ENCODE results near the gene RPS24. TPM values are rescaled to one million over a fixed set of nuclear protein-coding genes. Genes with fewer than 3 reads are reported as not detected.
A peak's percentile ranks its signal among the peaks of the same experiment; 100 is the strongest.

The RPS24 gene
- total RNA-seq, 5 donors from 2014 or later (not counting 1 experiment from before 2014, with no cell fraction given), result 1,070 to 1,783 (median 1,384) TPM

GRCh38 chr10:78045237-78045636 lies 11.6 kb downstream of the RPS24 start:
- POLR2A ChIA-PET, result no interaction called here

DNA sequence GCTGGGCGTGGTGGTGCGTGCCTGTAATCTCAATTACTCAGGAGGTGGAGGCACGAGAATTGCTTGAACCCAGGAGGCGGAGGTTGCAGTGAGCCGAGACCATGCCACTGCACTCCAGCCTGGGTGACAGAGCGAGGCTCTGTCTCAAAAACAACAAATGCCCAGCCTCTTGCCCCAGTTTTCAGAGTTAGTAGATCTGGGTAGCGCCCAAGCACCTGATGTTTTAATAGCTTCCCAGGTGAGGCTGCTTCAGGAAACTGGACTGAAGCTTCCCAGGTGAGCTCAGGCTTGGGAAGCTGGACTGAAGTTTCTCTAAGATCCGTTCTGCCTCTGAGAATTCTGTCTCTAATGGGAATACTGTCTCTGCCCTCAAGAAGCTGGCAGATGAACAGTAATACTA lies 12.2 kb downstream of the RPS24 start:
- POLR2A ChIA-PET, result interaction anchor here (0.5 to 0.6 kb wide), 3 partner anchors 9 to 16 kb away, joined by 3 to 5 read pairs (median 3); partner anchors contain the start of gene RPS24 (in 1 of the 2)

More at GRCh38 chr10:78045237-78045636, 11.6 kb downstream of the RPS24 start:
- H3K4me3 ChIP-seq (ENCODE audit: control insufficient read depth in 1 of 2, extremely low read depth in 1 of 2, low read length in 1 of 2), result no peak overlapping the region
- Mint-ChIP-seq H3K27me3 (no peaks in the 10 kb centered on the region), H3K4me3 (no peak overlapping the region), H3K27ac (no peak overlapping the region), H3K9me3 (no peaks in the 10 kb centered on the region), H3K36me3 (peaks cover 24% of the 10 kb centered on the region), H3K4me1 (peaks cover 25 to 37% (median 28%) of the 10 kb centered on the region in 3 donors)
- no peak overlapping the region for H3K27ac ChIP-seq (ENCODE audit: low read length)
- H3K36me3 ChIP-seq (ENCODE audit: control insufficient read depth in 2 of 2, extremely low read depth in 1 of 2, insufficient read depth in 1 of 2, low read length in 1 of 2), result peaks cover 0 to 24% of the 10 kb centered on the region in 2 donors
- WGBS (ENCODE audit: insufficient coverage), result 82% methylated on average over 7 of the region's 10 CpGs
- peaks cover 0 to 13% of the 10 kb centered on the region in 2 experiments for H3K4me1 ChIP-seq (ENCODE audit: control insufficient read depth in 1 of 2, extremely low read depth in 1 of 2, insufficient read depth in 2 of 2, low read length in 2 of 2)
- no peaks in the 10 kb centered on the region for H3K27me3 ChIP-seq (replicated peaks in 1 of 2; ENCODE audit: control insufficient read depth in 2 of 2, extremely low read depth in 1 of 2, insufficient read depth in 2 of 2, low read length in 1 of 2)
- CTCF ChIA-PET, result interaction anchor here (2.0 to 3.1 kb wide), 3 partner anchors 612 to 1151 kb away, joined by 8 to 75 read pairs (median 10); no protein-coding TSS in a partner anchor
- no peaks in the 10 kb centered on the region for H3K9me3 ChIP-seq
- DNase-seq (no peak), ATAC-seq (replicated peaks in 1 of 4) (no peak)

GRCh38 chr10:78046711-78047269 lies 13.1 kb downstream of the RPS24 start:
- ChIA-PET CTCF (interaction anchor here (0.5 to 3.8 kb wide), 27 partner anchors 9 to 1898 kb away, joined by 3 to 75 read pairs (median 4); partner anchors contain the start of gene RPS24 (in 1 of the 2)), POLR2A (interaction anchor here (0.5 to 0.6 kb wide), 4 partner anchors 8 to 313 kb away, joined by 3 read pairs; partner anchors contain the start of gene RPS24 (in 1 of the 2))
- DNase-seq, result no peak
- peaks cover 11 to 28% (median 15%) of the 10 kb centered on the region in 3 donors for H3K4me1 Mint-ChIP-seq
- no peak overlapping the region for H3K4me3 Mint-ChIP-seq
- peaks cover 0 to 10% of the 10 kb centered on the region in 2 experiments for H3K4me1 ChIP-seq (ENCODE audit: control insufficient read depth in 1 of 2, extremely low read depth in 1 of 2, insufficient read depth in 2 of 2, low read length in 2 of 2)
- peaks cover 13% of the 10 kb centered on the region for H3K36me3 Mint-ChIP-seq
- no peak for ATAC-seq (replicated peaks in 1 of 4)
- H3K27ac Mint-ChIP-seq, result no peak overlapping the region
- no peaks in the 10 kb centered on the region for H3K27me3 ChIP-seq (replicated peaks in 1 of 2; ENCODE audit: control insufficient read depth in 2 of 2, extremely low read depth in 1 of 2, insufficient read depth in 2 of 2, low read length in 1 of 2)
- no peaks in the 10 kb centered on the region for H3K9me3 Mint-ChIP-seq
- H3K27me3 Mint-ChIP-seq, result no peaks in the 10 kb centered on the region
- H3K27ac ChIP-seq (ENCODE audit: low read length), result no peak overlapping the region
- no peak overlapping the region for H3K4me3 ChIP-seq (ENCODE audit: control insufficient read depth in 1 of 2, extremely low read depth in 1 of 2, low read length in 1 of 2)
- peaks cover 0 to 10% of the 10 kb centered on the region in 2 donors for H3K36me3 ChIP-seq (ENCODE audit: control insufficient read depth in 2 of 2, extremely low read depth in 1 of 2, insufficient read depth in 1 of 2, low read length in 1 of 2)
- H3K9me3 ChIP-seq, result no peaks in the 10 kb centered on the region
- whole genome bisulfite sequencing (ENCODE audit: insufficient coverage), result 88% methylated on average over 7 of the region's 10 CpGs

More for the DNA sequence above, 12.2 kb downstream of the RPS24 start:
- DNase-seq (no peak), ATAC-seq (replicated peaks in 1 of 4) (no peak)
- H3K4me1 ChIP-seq (ENCODE audit: control insufficient read depth in 1 of 2, extremely low read depth in 1 of 2, insufficient read depth in 2 of 2, low read length in 2 of 2), result peaks cover 0 to 13% of the 10 kb centered on the region in 2 experiments
- H3K27me3 Mint-ChIP-seq, result no peaks in the 10 kb centered on the region
- H3K36me3 ChIP-seq (ENCODE audit: control insufficient read depth in 2 of 2, extremely low read depth in 1 of 2, insufficient read depth in 1 of 2, low read length in 1 of 2), result peaks cover 0 to 19% of the 10 kb centered on the region in 2 donors
- WGBS (ENCODE audit: insufficient coverage), result 90% methylated on average over 7 of the region's 8 CpGs
- no peak overlapping the region for H3K27ac Mint-ChIP-seq
- H3K4me1 Mint-ChIP-seq, result peaks cover 20 to 33% (median 24%) of the 10 kb centered on the region in 3 donors
- no peak overlapping the region for H3K4me3 Mint-ChIP-seq
- H3K4me3 ChIP-seq (ENCODE audit: control insufficient read depth in 1 of 2, extremely low read depth in 1 of 2, low read length in 1 of 2), result no peak overlapping the region
- peaks cover 23% of the 10 kb centered on the region for H3K36me3 Mint-ChIP-seq
- no peaks in the 10 kb centered on the region for H3K9me3 ChIP-seq
- H3K27ac ChIP-seq (ENCODE audit: low read length), result no peak overlapping the region
- no peaks in the 10 kb centered on the region for H3K9me3 Mint-ChIP-seq
- CTCF ChIA-PET, result interaction anchor here (0.6 to 3.8 kb wide), 14 partner anchors 9 to 1278 kb away, joined by 3 to 75 read pairs (median 4); no protein-coding TSS in a partner anchor
- H3K27me3 ChIP-seq (replicated peaks in 1 of 2; ENCODE audit: control insufficient read depth in 2 of 2, extremely low read depth in 1 of 2, insufficient read depth in 2 of 2, low read length in 1 of 2), result no peaks in the 10 kb centered on the region

- POLR2A ChIA-PET, result interaction anchor here in 1 of 2 donors (0.6 kb wide), 1 partner anchor 11 kb away, joined by 3 read pairs; no protein-coding TSS in a partner anchor
- peak; percentile 79 to 82 (median 80) for ATAC-seq (replicated peaks in 1 of 4)
- Mint-ChIP-seq H3K27me3 (no peaks in the 10 kb centered on the region), H3K9me3 (no peaks in the 10 kb centered on the region), H3K36me3 (peaks cover 13% of the 10 kb centered on the region), H3K27ac (no peak overlapping the region), H3K4me1 (peaks cover 8 to 25% (median 15%) of the 10 kb centered on the region in 3 donors), H3K4me3 (no peak overlapping the region)
- Histone ChIP-seq H3K36me3 (ENCODE audit: control insufficient read depth in 2 of 2, extremely low read depth in 1 of 2, insufficient read depth in 1 of 2, low read length in 1 of 2) (peaks cover 0 to 4% of the 10 kb centered on the region in 2 donors), H3K9me3 (no peaks in the 10 kb centered on the region), H3K4me3 (ENCODE audit: control insufficient read depth in 1 of 2, extremely low read depth in 1 of 2, low read length in 1 of 2) (no peak overlapping the region), H3K27me3 (replicated peaks in 1 of 2; ENCODE audit: control insufficient read depth in 2 of 2, extremely low read depth in 1 of 2, insufficient read depth in 2 of 2, low read length in 1 of 2) (no peaks in the 10 kb centered on the region), H3K4me1 (ENCODE audit: control insufficient read depth in 1 of 2, extremely low read depth in 1 of 2, insufficient read depth in 2 of 2, low read length in 2 of 2) (peaks cover 0 to 10% of the 10 kb centered on the region in 2 experiments), H3K27ac (ENCODE audit: low read length) (no peak overlapping the region)
- CTCF ChIA-PET, result interaction anchor here (0.5 to 3.8 kb wide), 23 partner anchors 10 to 1898 kb away, joined by 3 to 75 read pairs (median 4); partner anchors contain the start of gene RPS24 (in 1 of the 2)
- peak; percentile 51 to 86 (median 77) for DNase-seq
- 42% methylated on average over 10 of the region's 13 CpGs for WGBS (ENCODE audit: insufficient coverage)
Measured at GRCh38 chr10:78047314-78047891, 13.7 kb downstream of the RPS24 start.

GRCh38 chr10:78049851-78050250 lies 16.2 kb downstream of the RPS24 start:
- ChIA-PET POLR2A (no interaction called here), CTCF (interaction anchor here (0.6 to 3.1 kb wide), 3 partner anchors 977 to 1146 kb away, joined by 3 to 28 read pairs (median 3); no protein-coding TSS in a partner anchor)
- DNase-seq, result no peak
- Mint-ChIP-seq H3K4me3 (no peak overlapping the region), H3K9me3 (no peaks in the 10 kb centered on the region), H3K27ac (no peak overlapping the region), H3K36me3 (peaks cover 16% of the 10 kb centered on the region), H3K4me1 (peaks cover 6 to 11% (median 8%) of the 10 kb centered on the region in 3 donors), H3K27me3 (no peaks in the 10 kb centered on the region)
- Histone ChIP-seq H3K27me3 (replicated peaks in 1 of 2; ENCODE audit: control insufficient read depth in 2 of 2, extremely low read depth in 1 of 2, insufficient read depth in 2 of 2, low read length in 1 of 2) (no peaks in the 10 kb centered on the region), H3K4me1 (ENCODE audit: control insufficient read depth in 1 of 2, extremely low read depth in 1 of 2, insufficient read depth in 2 of 2, low read length in 2 of 2) (peaks cover 0 to 10% of the 10 kb centered on the region in 2 experiments), H3K9me3 (no peaks in the 10 kb centered on the region), H3K4me3 (ENCODE audit: control insufficient read depth in 1 of 2, extremely low read depth in 1 of 2, low read length in 1 of 2) (no peak overlapping the region), H3K27ac (ENCODE audit: low read length) (no peak overlapping the region), H3K36me3 (ENCODE audit: control insufficient read depth in 2 of 2, extremely low read depth in 1 of 2, insufficient read depth in 1 of 2, low read length in 1 of 2) (no peaks in the 10 kb centered on the region)
- no peak for ATAC-seq (replicated peaks in 1 of 4)
- WGBS (ENCODE audit: insufficient coverage), result 100% methylated on average over 1 of the region's 1 CpG

- WGBS (ENCODE audit: insufficient coverage), result 67% methylated on average over 2 of the region's 7 CpGs
- Mint-ChIP-seq H3K9me3 (no peaks in the 10 kb centered on the region), H3K27ac (no peak overlapping the region), H3K27me3 (no peaks in the 10 kb centered on the region), H3K4me1 (no peaks in the 10 kb centered on the region), H3K4me3 (no peak overlapping the region), H3K36me3 (peaks cover 23% of the 10 kb centered on the region)
- CTCF ChIA-PET, result no interaction called here
- DNase-seq (no peak), ATAC-seq (replicated peaks in 1 of 4) (no peak)
- Histone ChIP-seq H3K9me3 (no peaks in the 10 kb centered on the region), H3K27ac (ENCODE audit: low read length) (no peak overlapping the region), H3K36me3 (ENCODE audit: control insufficient read depth in 2 of 2, extremely low read depth in 1 of 2, insufficient read depth in 1 of 2, low read length in 1 of 2) (no peaks in the 10 kb centered on the region), H3K4me1 (ENCODE audit: control insufficient read depth in 1 of 2, extremely low read depth in 1 of 2, insufficient read depth in 2 of 2, low read length in 2 of 2) (no peaks in the 10 kb centered on the region), H3K4me3 (ENCODE audit: control insufficient read depth in 1 of 2, extremely low read depth in 1 of 2, low read length in 1 of 2) (no peak overlapping the region), H3K27me3 (replicated peaks in 1 of 2; ENCODE audit: control insufficient read depth in 2 of 2, extremely low read depth in 1 of 2, insufficient read depth in 2 of 2, low read length in 1 of 2) (no peaks in the 10 kb centered on the region)
- POLR2A ChIA-PET, result no interaction called here
Measured at GRCh38 chr10:78053211-78053868, 19.7 kb downstream of the RPS24 start.
